HEK293T (cell line): ENCODE results near the gene SAMD1.

Experiments
- FOXK2 ChIP-seq: fragments of 450-650 bp; IDR thresholded peaks from 2 replicates; pipeline ENCODE4 v1.6.1; 2016; ENCODE audit warnings: mild to moderate bottlenecking
- TARDBP ChIP-seq: fragments of 450-650 bp; IDR thresholded peaks from 2 replicates; pipeline ENCODE4 v1.6.1; 2016

DNA sequence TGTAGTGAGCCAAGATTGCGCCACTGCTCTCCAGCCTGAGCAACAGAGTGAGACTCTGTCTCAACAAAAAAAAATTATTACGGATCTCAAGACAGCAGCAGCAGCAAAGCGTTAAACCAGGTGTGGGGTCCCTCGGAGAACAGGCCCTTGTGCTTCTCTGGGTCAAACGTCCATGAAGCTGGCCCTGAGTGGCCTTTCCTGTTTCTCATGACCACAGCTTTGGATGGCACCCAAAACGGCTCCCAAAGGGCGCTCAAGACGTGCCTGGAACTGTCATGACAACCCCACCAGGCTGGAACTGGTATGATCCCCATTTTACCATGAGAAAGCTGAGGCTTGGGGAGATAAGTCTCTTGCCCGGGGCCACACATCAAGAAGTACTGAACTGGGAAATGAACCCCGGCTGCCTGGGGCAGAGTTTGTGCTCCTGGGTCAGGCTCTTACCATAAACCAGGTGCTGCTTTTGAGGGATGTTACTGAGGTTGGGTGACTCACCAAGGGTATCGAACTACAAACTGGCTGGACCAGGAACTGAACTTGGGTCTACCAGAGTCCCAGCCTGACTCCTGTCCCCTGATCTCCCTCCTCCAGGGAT is 11.6 kb upstream of the SAMD1 start:
- TF ChIP-seq TARDBP (no peak), FOXK2 (no peak)
